Measurements from ENCODE around the gene RILP. TPM values are rescaled to one million over a fixed set of nuclear protein-coding genes. Genes with fewer than 3 reads are reported as not detected.

The RILP gene
- total and polyA plus RNA-seq, 10 of the 15 experiments (the other 5 are each of a cell fraction or from before 2014, with no cell fraction given) = 0.60 to 6.1 (median 3.3) TPM; not detected in 1

GRCh38 chr17:1625053-1625452 lies 24.6 kb downstream of the RILP start (continued):
- TF ChIP-seq ZBTB40 (IDR thresholded peaks at IDR 0.05; ENCODE audit: borderline replicate concordance) (no peak), STAT3 (IDR thresholded peaks at IDR 0.05; ENCODE audit: low read depth, low read length) (no peak), NBN (IDR thresholded peaks at IDR 0.05) (no peak), SRF (IDR thresholded peaks at IDR 0.05; ENCODE audit: low read depth in 2 of 2, low read length in 2 of 2) (no peak), ELK1 (IDR thresholded peaks at IDR 0.05; ENCODE audit: low read depth, low read length) (no peak), ETV6 (conservative IDR thresholded peaks at IDR 0.05 in 1 of 2, IDR thresholded peaks at IDR 0.05 in 1 of 2; ENCODE audit: borderline replicate concordance in 1 of 2, low read depth in 1 of 2) (no peak), TCF3 (IDR thresholded peaks at IDR 0.05; ENCODE audit: borderline replicate concordance, insufficient read depth, low read depth, low read length) (no peak)

Data from GM12878 (cell line).